PC-3 (cell line): ENCODE results near the gene OR2H1. TPM values are rescaled to one million over a fixed set of nuclear protein-coding genes. Genes with fewer than 3 reads are reported as not detected.

Experiments
- ATAC-seq: fragments of 200-7000 bp; cut with Tn5 transposase; 2 replicates; pipeline ENCODE4 v1.9.1; 2020; ENCODE audit warnings: mild to moderate bottlenecking, moderate library complexity
- BruUV-seq: library from RNA; stranded (reverse); fragments of 400-500 nt; replicated peaks from 2 replicates; lab custom pipeline; 2021; lab: Mats Ljungman, UMichigan
- CTCF ChIA-PET: fragments of 300-600 bp; sonication (Branson Sonifier 250); formaldehyde crosslinking; loops from one replicate; lab custom pipeline; 2022; ENCODE audit warnings: antibody characterized with exemption; lab: Charles Lee
- POLR2A ChIA-PET: fragments of 300-600 bp; sonication (Branson Sonifier 250); formaldehyde crosslinking; loops from one replicate; lab custom pipeline; 2022; ENCODE audit warnings: antibody characterized with exemption; ENCODE audit not compliant: unreplicated experiment; lab: Charles Lee
- DNase-seq: peaks from one replicate; pipeline ENCODE4 v3.0.0-alpha.2; 2015
- H2AFZ ChIP-seq: fragments of 300-600 bp; sonication (generic); 2 replicates; pipeline ENCODE4 v1.6.0; 2016; ENCODE audit warnings: antibody characterized with exemption, low read length
- H3F3A ChIP-seq: fragments of 300-600 bp; sonication (generic); one replicate; pipeline ENCODE4 v1.6.0; 2017; ENCODE audit warnings: antibody characterized with exemption, low read length, control low read depth, mild to moderate bottlenecking; ENCODE audit not compliant: unreplicated experiment
- H3K27ac ChIP-seq: fragments of 300-600 bp; sonication (generic); 2 replicates; pipeline ENCODE4 v1.5.1; 2016; ENCODE audit warnings: mild to moderate bottlenecking, low read length
- H3K27me3 ChIP-seq: fragments of 300-600 bp; sonication (generic); 2 replicates; pipeline ENCODE4 v1.6.1; 2016; ENCODE audit warnings: low read length, mixed read lengths
- H3K36me3 ChIP-seq: fragments of 300-600 bp; sonication (generic); 2 replicates; pipeline ENCODE4 v1.6.1; 2016; ENCODE audit warnings: low read depth, mixed run types, low read length, mixed read lengths
- H3K4me1 ChIP-seq: fragments of 300-600 bp; sonication (generic); 2 replicates; pipeline ENCODE4 v1.5.1; 2016; ENCODE audit warnings: low read length; ENCODE audit not compliant: insufficient read depth
- H3K4me2 ChIP-seq: fragments of 300-600 bp; sonication (generic); 2 replicates; pipeline ENCODE4 v1.6.0; 2016; ENCODE audit warnings: low read length
- H3K4me3 ChIP-seq: fragments of 300-600 bp; sonication (generic); 2 replicates; pipeline ENCODE4 v1.5.1; 2016; ENCODE audit warnings: mild to moderate bottlenecking, low read length, mixed read lengths
- H3K79me2 ChIP-seq: fragments of 300-600 bp; sonication (generic); 2 replicates; pipeline ENCODE4 v1.6.1; 2017; ENCODE audit warnings: low read length, mixed read lengths
- H3K9ac ChIP-seq: fragments of 300-600 bp; sonication (generic); 2 replicates; pipeline ENCODE4 v1.6.0; 2016; ENCODE audit warnings: mild to moderate bottlenecking, low read length
- H3K9me2 ChIP-seq: fragments of 300-600 bp; sonication (generic); replicated peaks from 2 replicates; pipeline ENCODE4 v1.6.1; 2016; ENCODE audit warnings: mixed run types, low read length, mixed read lengths
- H3K9me3 ChIP-seq: fragments of 300-600 bp; sonication (generic); 2 replicates; pipeline ENCODE4 v1.6.1; 2016; ENCODE audit warnings: low read length, mixed read lengths
- H4K20me1 ChIP-seq: fragments of 300-600 bp; sonication (generic); 2 replicates; pipeline ENCODE4 v1.6.1; 2016; ENCODE audit warnings: low read length, mixed read lengths
- CTCF ChIP-seq: fragments of 300-600 bp; sonication (generic); conservative IDR thresholded peaks from 2 replicates; pipeline ENCODE4 v1.5.1; 2017; ENCODE audit warnings: antibody characterized with exemption, low read depth, mild to moderate bottlenecking, low read length
- EZH2 ChIP-seq: fragments of 300-600 bp; sonication (generic); IDR thresholded peaks from one replicate; pipeline ENCODE4 v1.6.1; 2017; ENCODE audit warnings: antibody characterized with exemption, mild to moderate bottlenecking, low read length; ENCODE audit not compliant: unreplicated experiment
- EZH2phosphoT487 ChIP-seq: fragments of 300-600 bp; sonication (generic); IDR thresholded peaks from 2 replicates; pipeline ENCODE4 v1.6.1; 2018; ENCODE audit warnings: mild to moderate bottlenecking, antibody characterized with exemption, low read length, borderline replicate concordance
- intact Hi-C: fragments of 100-400 bp; cut with micrococcal nuclease; formaldehyde crosslinking; loops from 2 replicates; pipeline ENCODE4 v1.9.0; 2023
- total RNA-seq: library from RNA; depleted of rRNA; stranded (reverse); fragments of >200 nt; gene quantifications from 2 replicates; pipeline ENCODE4 v1.2.3, GENCODE V29; 2014

OR2H1 gene
- total RNA-seq, 1 experiment from 2014 or later = not detected

GRCh38 chr6:29504961-29505360, 48.0 kb downstream of the OR2H1 start:
- Histone ChIP-seq H3K9ac (no peak overlapping the region), H3K36me3 (no peaks in the 10 kb centered on the region), H3K27ac (no peak overlapping the region), H3K9me2 (no peaks in the 10 kb centered on the region), H3K9me3 (no peaks in the 10 kb centered on the region), H3K27me3 (peaks cover 78% of the 10 kb centered on the region), H3K4me2 (no peak overlapping the region), H3K4me3 (no peak overlapping the region), H2AFZ (no peak overlapping the region), H3K79me2 (no peaks in the 10 kb centered on the region), H3K4me1 (no peaks in the 10 kb centered on the region), H3F3A (no peaks in the 10 kb centered on the region), H4K20me1 (no peaks in the 10 kb centered on the region)
- no peak for TF ChIP-seq EZH2phosphoT487
- ChIA-PET CTCF (no interaction called here), POLR2A (no interaction called here)
- DNase-seq (no peak), ATAC-seq (no peak)
- BruUV-seq = no TSS peak
- intact Hi-C loops = no loop called here

GRCh38 chr6:29505808-29506207, 48.9 kb downstream of the OR2H1 start:
- DNase-seq = no peak
- intact Hi-C loops = no loop called here
- no peaks in the 10 kb centered on the region for H3K79me2 ChIP-seq
- no peak overlapping the region for H3K27ac ChIP-seq
- H2AFZ ChIP-seq = no peak overlapping the region
- H3F3A ChIP-seq = no peaks in the 10 kb centered on the region
- H3K4me3 ChIP-seq = no peak overlapping the region
- TF ChIP-seq CTCF (no peak), EZH2phosphoT487 (no peak), EZH2 (no peak)
- no peaks in the 10 kb centered on the region for H3K36me3 ChIP-seq
- no TSS peak for BruUV-seq
- ChIA-PET CTCF (no interaction called here), POLR2A (no interaction called here)
- H3K9ac ChIP-seq = no peak overlapping the region
- H3K4me2 ChIP-seq = no peak overlapping the region
- H3K9me3 ChIP-seq = no peaks in the 10 kb centered on the region
- H3K9me2 ChIP-seq = no peaks in the 10 kb centered on the region
- peaks cover 70% of the 10 kb centered on the region for H3K27me3 ChIP-seq
- H3K4me1 ChIP-seq = no peaks in the 10 kb centered on the region
- no peaks in the 10 kb centered on the region for H4K20me1 ChIP-seq
- ATAC-seq = no peak

- ATAC-seq = no peak
- H3F3A ChIP-seq = no peaks in the 10 kb centered on the region
- H3K79me2 ChIP-seq = no peaks in the 10 kb centered on the region
- CTCF ChIA-PET = no interaction called here
- no peak overlapping the region for H3K4me3 ChIP-seq
- H2AFZ ChIP-seq = no peak overlapping the region
- H3K4me1 ChIP-seq = no peaks in the 10 kb centered on the region
- intact Hi-C loops = no loop called here
- POLR2A ChIA-PET = no interaction called here
- H3K36me3 ChIP-seq = no peaks in the 10 kb centered on the region
- no peaks in the 10 kb centered on the region for H4K20me1 ChIP-seq
- no TSS peak for BruUV-seq
- no peaks in the 10 kb centered on the region for H3K9me3 ChIP-seq
- H3K9ac ChIP-seq = no peak overlapping the region
- no peaks in the 10 kb centered on the region for H3K9me2 ChIP-seq
- no peak overlapping the region for H3K4me2 ChIP-seq
- TF ChIP-seq CTCF = no peak
- no peak for TF ChIP-seq EZH2
- DNase-seq = no peak
- no peak overlapping the region for H3K27ac ChIP-seq
- H3K27me3 ChIP-seq = peaks cover 66% of the 10 kb centered on the region
Observed at GRCh38 chr6:29506446-29507067, 49.6 kb downstream of the OR2H1 start.
